Activated CD8-positive, alpha-beta T cell treated with anti-CD3 and anti-CD28 coated beads for 36 hours (primary cell): ENCODE measurements around the gene SAA4. TPM values are rescaled to one million over a fixed set of nuclear protein-coding genes. Genes with fewer than 3 reads are reported as not detected.

Source experiments
- ATAC-seq: fragments of 200-7000 bp; cut with Tn5 transposase; one replicate; pipeline ENCODE4 v1.10.0; 2021; ENCODE audit warnings: mild to moderate bottlenecking, moderate library complexity
- CTCF ChIA-PET: fragments of 350-600 bp; sonication (Branson Sonifier 250); formaldehyde crosslinking; loops from one replicate; lab custom pipeline; 2021; ENCODE audit warnings: antibody characterized with exemption; lab: Charles Lee
- POLR2A ChIA-PET: fragments of 350-600 bp; sonication (Branson Sonifier 250); formaldehyde crosslinking; loops from one replicate; lab custom pipeline; 2021; ENCODE audit warnings: antibody characterized with exemption; lab: Charles Lee
- DNase-seq: peaks from one replicate; pipeline ENCODE4 v3.0.0-alpha.2; 2020
- H3K27ac Mint-ChIP-seq: one replicate; pipeline ENCODE4 v1.8.0; 2021; ENCODE audit warnings: mild to moderate bottlenecking, mixed read lengths
- H3K27me3 Mint-ChIP-seq: one replicate; pipeline ENCODE4 v1.8.0; 2021; ENCODE audit warnings: mixed read lengths
- H3K36me3 Mint-ChIP-seq: one replicate; pipeline ENCODE4 v1.8.0; 2021; ENCODE audit warnings: low read depth, mixed read lengths
- H3K4me1 Mint-ChIP-seq: one replicate; pipeline ENCODE4 v1.8.0; 2021; ENCODE audit warnings: low read depth, mixed read lengths
- H3K4me3 Mint-ChIP-seq: one replicate; pipeline ENCODE4 v1.8.0; 2021; ENCODE audit warnings: mild to moderate bottlenecking, moderate library complexity, mixed read lengths
- H3K9me3 Mint-ChIP-seq: one replicate; pipeline ENCODE4 v1.8.0; 2021; ENCODE audit warnings: mixed read lengths
- intact Hi-C: fragments of 100-400 bp; cut with micrococcal nuclease; formaldehyde crosslinking; loops from one replicate; pipeline ENCODE4 v1.10.0; 2022
- total RNA-seq, 2 experiments: library from RNA; stranded (reverse); gene quantifications; one replicate each; pipeline ENCODE4 v1.2.3, GENCODE V29; 2021
- TF ChIP-seq, protein P1 (sequence below): fragments of 200-600 bp; IDR thresholded peaks from one replicate; pipeline ENCODE4 v1.8.0; 2022; ENCODE audit warnings: antibody characterized with exemption, mild to moderate bottlenecking

The SAA4 gene, protein sequence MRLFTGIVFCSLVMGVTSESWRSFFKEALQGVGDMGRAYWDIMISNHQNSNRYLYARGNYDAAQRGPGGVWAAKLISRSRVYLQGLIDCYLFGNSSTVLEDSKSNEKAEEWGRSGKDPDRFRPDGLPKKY
- not detected for total RNA-seq

- POLR2A ChIA-PET, result no interaction called here
- no peaks in the 10 kb centered on the region for H3K4me1 Mint-ChIP-seq
- H3K27ac Mint-ChIP-seq, result no peak within 1 kb of the TSS
- CTCF ChIA-PET, result no interaction called here
- no peak within 1 kb of the TSS for H3K4me3 Mint-ChIP-seq
- ATAC-seq (no peak), DNase-seq (no peak)
- no peaks in the 10 kb centered on the region for H3K9me3 Mint-ChIP-seq
- TF ChIP-seq, protein P1, sequence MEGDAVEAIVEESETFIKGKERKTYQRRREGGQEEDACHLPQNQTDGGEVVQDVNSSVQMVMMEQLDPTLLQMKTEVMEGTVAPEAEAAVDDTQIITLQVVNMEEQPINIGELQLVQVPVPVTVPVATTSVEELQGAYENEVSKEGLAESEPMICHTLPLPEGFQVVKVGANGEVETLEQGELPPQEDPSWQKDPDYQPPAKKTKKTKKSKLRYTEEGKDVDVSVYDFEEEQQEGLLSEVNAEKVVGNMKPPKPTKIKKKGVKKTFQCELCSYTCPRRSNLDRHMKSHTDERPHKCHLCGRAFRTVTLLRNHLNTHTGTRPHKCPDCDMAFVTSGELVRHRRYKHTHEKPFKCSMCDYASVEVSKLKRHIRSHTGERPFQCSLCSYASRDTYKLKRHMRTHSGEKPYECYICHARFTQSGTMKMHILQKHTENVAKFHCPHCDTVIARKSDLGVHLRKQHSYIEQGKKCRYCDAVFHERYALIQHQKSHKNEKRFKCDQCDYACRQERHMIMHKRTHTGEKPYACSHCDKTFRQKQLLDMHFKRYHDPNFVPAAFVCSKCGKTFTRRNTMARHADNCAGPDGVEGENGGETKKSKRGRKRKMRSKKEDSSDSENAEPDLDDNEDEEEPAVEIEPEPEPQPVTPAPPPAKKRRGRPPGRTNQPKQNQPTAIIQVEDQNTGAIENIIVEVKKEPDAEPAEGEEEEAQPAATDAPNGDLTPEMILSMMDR, result no peak
- H3K27me3 Mint-ChIP-seq, result peaks cover 33% of the 10 kb centered on the region
- intact Hi-C loops, result no loop called here
- H3K36me3 Mint-ChIP-seq, result no peaks in the 10 kb centered on the region
These were observed at the start of gene SAA4 for GRCh38 chr11:18236664-18237356. Gene SAA4, minus strand, starts transcription at chr11:18236802. Its CDS starts 876 bp downstream, at chr11:18235926.

GRCh38 chr11:18285841-18286240, 49.2 kb upstream of the SAA4 start:
- CTCF ChIA-PET, result interaction anchor here (1.2 to 1.6 kb wide), 2 partner anchors 11 to 170 kb away, joined by 4 read pairs; no protein-coding TSS in a partner anchor
- TF ChIP-seq, protein P1, result no peak
- H3K4me1 Mint-ChIP-seq, result peaks cover 4% of the 10 kb centered on the region
- intact Hi-C loops, result no loop called here
- no peak for ATAC-seq
- H3K27ac Mint-ChIP-seq, result no peak overlapping the region
- peaks cover 27% of the 10 kb centered on the region for H3K36me3 Mint-ChIP-seq
- H3K9me3 Mint-ChIP-seq, result no peaks in the 10 kb centered on the region
- POLR2A ChIA-PET, result no interaction called here
- no peak for DNase-seq
- H3K4me3 Mint-ChIP-seq, result no peak overlapping the region
- no peaks in the 10 kb centered on the region for H3K27me3 Mint-ChIP-seq

- intact Hi-C loops, result no loop called here
- H3K27me3 Mint-ChIP-seq, result no peaks in the 10 kb centered on the region
- TF ChIP-seq, protein P1, result no peak
- no peak overlapping the region for H3K27ac Mint-ChIP-seq
- ATAC-seq (no peak), DNase-seq (no peak)
- POLR2A ChIA-PET, result interaction anchor here (0.6 kb wide), 1 partner anchor 24 kb away, joined by 3 read pairs; no protein-coding TSS in a partner anchor
- no peaks in the 10 kb centered on the region for H3K9me3 Mint-ChIP-seq
- CTCF ChIA-PET, result interaction anchor here (0.9 to 2.6 kb wide), 2 partner anchors 39 to 167 kb away, joined by 3 to 8 read pairs; no protein-coding TSS in a partner anchor
- peaks cover 42% of the 10 kb centered on the region for H3K36me3 Mint-ChIP-seq
- peaks cover 8% of the 10 kb centered on the region for H3K4me1 Mint-ChIP-seq
- no peak overlapping the region for H3K4me3 Mint-ChIP-seq
These were observed 46.0 kb upstream of the SAA4 start for GRCh38 chr11:18282626-18283025.

DNA sequence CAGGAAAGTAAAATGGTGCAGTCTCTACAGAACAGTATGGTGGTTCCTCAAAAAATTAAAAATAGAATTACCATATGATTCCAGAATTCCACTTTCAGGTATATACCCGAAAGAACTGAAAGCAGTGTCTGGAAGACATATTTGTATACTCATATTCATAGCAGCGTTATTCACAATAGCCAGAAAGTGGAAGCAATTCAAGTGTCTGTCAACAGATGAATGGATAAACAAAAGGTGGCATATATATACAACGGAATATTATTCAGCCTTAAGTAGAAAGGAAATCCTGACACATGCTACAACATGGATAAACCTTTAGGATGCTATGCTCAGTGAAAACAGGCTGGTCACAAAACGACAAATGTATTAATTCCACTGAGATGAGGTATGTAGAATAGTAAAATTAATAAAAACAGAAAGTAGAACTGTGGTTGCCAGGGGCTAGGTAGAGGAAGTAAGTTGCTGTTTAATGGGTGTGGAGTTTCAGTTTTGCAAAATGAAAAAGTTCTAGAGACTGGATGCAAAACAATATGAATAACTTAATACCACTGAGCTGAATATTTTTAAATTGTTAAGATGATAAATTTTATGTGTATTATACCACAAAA, 43.9 kb upstream of the SAA4 start:
- ChIA-PET POLR2A (no interaction called here), CTCF (interaction anchor here (1.1 kb wide), 2 partner anchors 36 to 165 kb away, joined by 4 read pairs; no protein-coding TSS in a partner anchor)
- H3K27me3 Mint-ChIP-seq, result no peaks in the 10 kb centered on the region
- no peak for ATAC-seq
- H3K4me3 Mint-ChIP-seq, result no peak overlapping the region
- peaks cover 41% of the 10 kb centered on the region for H3K36me3 Mint-ChIP-seq
- no peaks in the 10 kb centered on the region for H3K9me3 Mint-ChIP-seq
- DNase-seq, result no peak
- H3K27ac Mint-ChIP-seq, result peak overlapping the region; percentile 19
- TF ChIP-seq, protein P1, result no peak
- intact Hi-C loops, result no loop called here
- peaks cover 8% of the 10 kb centered on the region for H3K4me1 Mint-ChIP-seq
